K562 (cell line): ENCODE data around the gene ATP13A5.

Experiments used
- EP300 ChIP-seq: IDR thresholded peaks from 2 replicates; pipeline ENCODE4 v1.6.1; 2012; ENCODE audit warnings: low read length, improper control_type of control experiment
- HCFC1 ChIP-seq: IDR thresholded peaks from 2 replicates; pipeline ENCODE4 v1.6.1; 2012; ENCODE audit warnings: low read depth, low read length, improper control_type of control experiment
- JUND ChIP-seq, 2 experiments: IDR thresholded peaks; 2 replicates in 1 of 2; 3 replicates in 1 of 2; pipeline ENCODE4 v1.6.1; 2011; ENCODE audit warnings: borderline replicate concordance in 2 of 2, low read depth in 2 of 2, low read length in 2 of 2, improper control_type of control experiment in 1 of 2, missing biosample characterization in 1 of 2, missing genetic modification characterization in 1 of 2, missing genetic modification reagents in 1 of 2
- MAZ ChIP-seq, 2 experiments: fragments of 450-650 bp in 1 of 2; sonication (generic) in 1 of 2; formaldehyde crosslinking; IDR thresholded peaks in 1 of 2; conservative IDR thresholded peaks in 1 of 2; 2 replicates each; pipeline versions ENCODE4 v1.4.0 to v1.5.0; 2020; ENCODE audit warnings: mild to moderate bottlenecking in 1 of 2, missing genetic modification reagents in 1 of 2
- PHTF2 ChIP-seq: fragments of 250-450 bp; sonication (Bioruptor Pico); IDR thresholded peaks from 2 replicates; pipeline ENCODE4 v1.5.0; 2021; ENCODE audit warnings: mild to moderate bottlenecking
- SMC3 ChIP-seq: conservative IDR thresholded peaks from 2 replicates; pipeline ENCODE4 v1.6.1; 2011; ENCODE audit warnings: low read depth, low read length, improper control_type of control experiment; ENCODE audit not compliant: insufficient read depth
- TARDBP ChIP-seq: fragments of 450-650 bp; IDR thresholded peaks from 2 replicates; pipeline ENCODE4 v1.6.1; 2016
- TEAD4 ChIP-seq, 2 experiments: sonication (generic) in 1 of 2; formaldehyde crosslinking in 1 of 2; IDR thresholded peaks; 2 replicates each; pipeline versions ENCODE4 v1.6.1 to v1.8.0; 2012 to 2022; ENCODE audit warnings: borderline replicate concordance in 1 of 2, inconsistent platforms in 1 of 2, low read length in 1 of 2, mild to moderate bottlenecking in 1 of 2, missing genetic modification reagents in 1 of 2
- U2AF2 ChIP-seq: fragments of 200-400 bp; formaldehyde crosslinking; optimal IDR thresholded peaks from 2 replicates; pipeline ENCODE3; 2017; ENCODE audit warnings: low read depth, mild to moderate bottlenecking, low read length
- ZKSCAN1 ChIP-seq: fragments of 150-350 bp; IDR thresholded peaks from 2 replicates; pipeline ENCODE4 v1.6.1; 2016; ENCODE audit warnings: low read depth, low read length
- ZNF175 ChIP-seq: fragments of 200-800 bp; sonication (Bioruptor generic); IDR thresholded peaks from 2 replicates; pipeline ENCODE4 v1.6.1; 2016; ENCODE audit warnings: low read depth, mild to moderate bottlenecking, missing genetic modification characterization, missing compliant biosample characterization
- ZNF217 ChIP-seq: sonication (generic); formaldehyde crosslinking; IDR thresholded peaks from 2 replicates; pipeline ENCODE4 v1.8.0; 2022; ENCODE audit warnings: mild to moderate bottlenecking, missing genetic modification reagents
- ZNF232 ChIP-seq: sonication (generic); formaldehyde crosslinking; IDR thresholded peaks from 2 replicates; pipeline ENCODE4 v1.8.0; 2022; ENCODE audit warnings: mild to moderate bottlenecking, missing genetic modification reagents
- TF ChIP-seq, protein P1 (sequence below), 3 experiments: IDR thresholded peaks in 2 of 3; conservative IDR thresholded peaks in 1 of 3; 2 replicates each; pipeline ENCODE4 v1.5.1; 2011 to 2012; ENCODE audit warnings: low read length in 3 of 3, mild to moderate bottlenecking in 3 of 3, control low read depth in 2 of 3, improper control_type of control experiment in 1 of 3, inconsistent platforms in 1 of 3, low read depth in 1 of 3, mixed read lengths in 1 of 3, moderate library complexity in 1 of 3; ENCODE audit not compliant: insufficient read depth in 2 of 3

DNA sequence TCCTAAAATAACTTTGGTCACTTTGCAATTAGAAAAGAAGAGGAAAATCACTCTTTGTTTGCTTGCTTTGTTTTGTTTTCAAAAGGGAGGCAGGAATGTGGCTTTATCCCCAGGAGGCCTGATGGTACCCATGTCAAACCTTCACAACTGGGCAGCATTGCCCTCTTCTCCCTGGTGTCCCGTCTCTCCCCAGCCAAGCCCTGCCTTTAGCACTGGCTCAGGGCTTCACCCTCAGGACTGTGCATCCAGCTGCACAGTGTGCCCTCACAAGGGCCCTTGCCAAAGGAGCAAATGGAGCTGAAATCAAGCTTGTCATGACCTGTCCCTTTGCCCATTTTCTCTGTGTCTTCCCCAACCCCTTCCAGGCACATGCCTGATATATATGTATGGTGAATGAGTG is 29.1 kb upstream of the ATP13A5 start:
- TF ChIP-seq ZKSCAN1: no peak
- no peak for TF ChIP-seq ZNF232 (CRISPR knock-in tag)
- no peak for TF ChIP-seq PHTF2
- TF ChIP-seq, protein P1, sequence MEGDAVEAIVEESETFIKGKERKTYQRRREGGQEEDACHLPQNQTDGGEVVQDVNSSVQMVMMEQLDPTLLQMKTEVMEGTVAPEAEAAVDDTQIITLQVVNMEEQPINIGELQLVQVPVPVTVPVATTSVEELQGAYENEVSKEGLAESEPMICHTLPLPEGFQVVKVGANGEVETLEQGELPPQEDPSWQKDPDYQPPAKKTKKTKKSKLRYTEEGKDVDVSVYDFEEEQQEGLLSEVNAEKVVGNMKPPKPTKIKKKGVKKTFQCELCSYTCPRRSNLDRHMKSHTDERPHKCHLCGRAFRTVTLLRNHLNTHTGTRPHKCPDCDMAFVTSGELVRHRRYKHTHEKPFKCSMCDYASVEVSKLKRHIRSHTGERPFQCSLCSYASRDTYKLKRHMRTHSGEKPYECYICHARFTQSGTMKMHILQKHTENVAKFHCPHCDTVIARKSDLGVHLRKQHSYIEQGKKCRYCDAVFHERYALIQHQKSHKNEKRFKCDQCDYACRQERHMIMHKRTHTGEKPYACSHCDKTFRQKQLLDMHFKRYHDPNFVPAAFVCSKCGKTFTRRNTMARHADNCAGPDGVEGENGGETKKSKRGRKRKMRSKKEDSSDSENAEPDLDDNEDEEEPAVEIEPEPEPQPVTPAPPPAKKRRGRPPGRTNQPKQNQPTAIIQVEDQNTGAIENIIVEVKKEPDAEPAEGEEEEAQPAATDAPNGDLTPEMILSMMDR (IDR thresholded peaks at IDR 0.05 in 2 of 3, conservative IDR thresholded peaks at IDR 0.05 in 1 of 3; ENCODE audit: insufficient read depth in 2 of 3, low read depth in 1 of 3, low read length in 3 of 3): no peak
- TF ChIP-seq JUND (IDR thresholded peaks at IDR 0.05; ENCODE audit: borderline replicate concordance, low read depth, low read length): no peak
- no peak for TF ChIP-seq JUND (tag; IDR thresholded peaks at IDR 0.05; ENCODE audit: borderline replicate concordance, low read depth, low read length)
- no peak for TF ChIP-seq TARDBP
- no peak for TF ChIP-seq HCFC1
- no peak for TF ChIP-seq MAZ (CRISPR knock-in tag; conservative IDR thresholded peaks at IDR 0.05 in 1 of 2, IDR thresholded peaks at IDR 0.05 in 1 of 2)
- no peak for TF ChIP-seq U2AF2
- no peak for TF ChIP-seq TEAD4 (IDR thresholded peaks at IDR 0.05; ENCODE audit: low read length)
- TF ChIP-seq TEAD4 (CRISPR knock-in tag; IDR thresholded peaks at IDR 0.05; ENCODE audit: borderline replicate concordance): no peak
- no peak for TF ChIP-seq EP300
- no peak for TF ChIP-seq ZNF175
- TF ChIP-seq SMC3: no peak
- no peak for TF ChIP-seq ZNF217 (CRISPR knock-in tag)
